ENCODE results near the gene SLC24A3. TPM values are rescaled to one million over a fixed set of nuclear protein-coding genes. Genes with fewer than 3 reads are reported as not detected.

The SLC24A3 gene
- total RNA-seq, 1 donor from 2014 or later, result not detected

GRCh38 chr20:19244291-19244690 is 31.8 kb downstream of the SLC24A3 start:
- DNase-seq, result no peak

GRCh38 chr20:19249106-19249879 is 36.9 kb downstream of the SLC24A3 start:
- DNase-seq, result no peak

GRCh38 chr20:19250346-19250745 is 37.9 kb downstream of the SLC24A3 start:
- no peak for DNase-seq

GRCh38 chr20:19251506-19251905 is 39.1 kb downstream of the SLC24A3 start:
- no peak for DNase-seq

GRCh38 chr20:19251958-19252357 is 39.5 kb downstream of the SLC24A3 start:
- DNase-seq, result no peak

- DNase-seq, result no peak
Observed at GRCh38 chr20:19252451-19253120, 40.1 kb downstream of the SLC24A3 start.

GRCh38 chr20:19253316-19253715 is 40.9 kb downstream of the SLC24A3 start:
- no peak for DNase-seq

GRCh38 chr20:19253916-19254820 is 41.7 kb downstream of the SLC24A3 start:
- DNase-seq, result no peak

- DNase-seq, result no peak
Observed at GRCh38 chr20:19254956-19255355, 42.5 kb downstream of the SLC24A3 start.

GRCh38 chr20:19256085-19256484 is 43.6 kb downstream of the SLC24A3 start:
- DNase-seq, result no peak

GRCh38 chr20:19256906-19257595 is 44.6 kb downstream of the SLC24A3 start:
- DNase-seq, result no peak

GRCh38 chr20:19257865-19258264 is 45.4 kb downstream of the SLC24A3 start:
- DNase-seq, result no peak

GRCh38 chr20:19259141-19259591 is 46.7 kb downstream of the SLC24A3 start:
- no peak for DNase-seq

- DNase-seq, result no peak
Observed at GRCh38 chr20:19260412-19261090, 48.1 kb downstream of the SLC24A3 start.

GRCh38 chr20:19264191-19264590 is 51.7 kb downstream of the SLC24A3 start:
- DNase-seq, result no peak

GRCh38 chr20:19265646-19266374 is 53.4 kb downstream of the SLC24A3 start:
- no peak for DNase-seq

GRCh38 chr20:19268426-19268825 is 56.0 kb downstream of the SLC24A3 start:
- no peak for DNase-seq

GRCh38 chr20:19269737-19270340 is 57.4 kb downstream of the SLC24A3 start:
- no peak for DNase-seq

- DNase-seq, result no peak
Observed at GRCh38 chr20:19271879-19272651, 59.6 kb downstream of the SLC24A3 start.

Data from dermis blood vessel endothelial cell (primary cell).